K562 (cell line): ENCODE results near the gene DENND1A. TPM values are rescaled to one million over a fixed set of nuclear protein-coding genes. Genes with fewer than 3 reads are reported as not detected.

Experiments
- ARID4B ChIP-seq: sonication (generic); formaldehyde crosslinking; IDR thresholded peaks from 2 replicates; pipeline ENCODE4 v1.8.0; 2022; ENCODE audit warnings: mild to moderate bottlenecking, missing genetic modification reagents
- CBFB ChIP-seq: sonication (generic); formaldehyde crosslinking; IDR thresholded peaks from 2 replicates; pipeline ENCODE4 v1.4.0; 2020; ENCODE audit warnings: mild to moderate bottlenecking, missing genetic modification reagents
- E4F1 ChIP-seq: fragments of 250-450 bp; sonication (Bioruptor Pico); IDR thresholded peaks from 2 replicates; pipeline ENCODE4 v1.5.0; 2021; ENCODE audit warnings: mild to moderate bottlenecking, borderline replicate concordance
- ESRRA ChIP-seq: fragments of 450-650 bp; IDR thresholded peaks from 2 replicates; pipeline ENCODE4 v1.6.1; 2014; ENCODE audit warnings: low read depth, mild to moderate bottlenecking, moderate library complexity, borderline replicate concordance
- KAT8 ChIP-seq: fragments of 450-650 bp; IDR thresholded peaks from 2 replicates; pipeline ENCODE4 v1.6.1; 2016; ENCODE audit warnings: low read depth, mild to moderate bottlenecking
- NFRKB ChIP-seq: fragments of 450-650 bp; IDR thresholded peaks from 2 replicates; pipeline ENCODE4 v1.6.1; 2016; ENCODE audit warnings: low read depth
- POLR3A ChIP-seq: IDR thresholded peaks from 2 replicates; pipeline ENCODE4 v1.6.1; 2011; ENCODE audit warnings: borderline replicate concordance, mild to moderate bottlenecking, moderate library complexity; ENCODE audit not compliant: insufficient read length, insufficient read depth; ENCODE audit errors: extremely low read depth
- POLR3G ChIP-seq: IDR thresholded peaks from 2 replicates; pipeline ENCODE4 v1.6.1; 2011; ENCODE audit not compliant: insufficient read length, insufficient replicate concordance; ENCODE audit errors: extremely low read depth
- SIN3A ChIP-seq, 2 experiments: fragments of 150-350 bp in 1 of 2; IDR thresholded peaks; 2 replicates each; pipeline ENCODE4 v1.6.1; 2011 to 2016; ENCODE audit warnings: borderline replicate concordance in 2 of 2, low read depth in 2 of 2, low read length in 2 of 2, mild to moderate bottlenecking in 2 of 2, moderate library complexity in 2 of 2; ENCODE audit not compliant: control insufficient read depth in 1 of 2
- SMARCC2 ChIP-seq: fragments of 450-650 bp; IDR thresholded peaks from 2 replicates; pipeline ENCODE4 v1.6.1; 2017; ENCODE audit warnings: antibody characterized with exemption, moderate library complexity, mild to moderate bottlenecking, low read depth
- SNAPC5 ChIP-seq: fragments of 250-450 bp; sonication (Bioruptor Pico); IDR thresholded peaks from 2 replicates; pipeline ENCODE4 v1.8.0; 2021; ENCODE audit warnings: moderate library complexity, mild to moderate bottlenecking, inconsistent platforms
- TARDBP ChIP-seq: fragments of 450-650 bp; IDR thresholded peaks from 2 replicates; pipeline ENCODE4 v1.6.1; 2016
- ZBTB1 ChIP-seq: sonication (generic); formaldehyde crosslinking; IDR thresholded peaks from 2 replicates; pipeline ENCODE4 v1.8.1; 2023; ENCODE audit warnings: missing genetic modification reagents, low read depth, mild to moderate bottlenecking, borderline replicate concordance
- ZBTB17 ChIP-seq: fragments of 450-650 bp; formaldehyde crosslinking; IDR thresholded peaks from 2 replicates; pipeline ENCODE4 v1.4.0; 2020; ENCODE audit warnings: mild to moderate bottlenecking
- ZC3H11A ChIP-seq: IDR thresholded peaks from 2 replicates; pipeline ENCODE4 v1.6.1; 2012; ENCODE audit warnings: low read depth, low read length, improper control_type of control experiment
- ZNF253 ChIP-seq: fragments of 250-450 bp; sonication (Bioruptor Pico); conservative IDR thresholded peaks from 2 replicates; pipeline ENCODE4 v1.6.1; 2021; ENCODE audit warnings: mild to moderate bottlenecking
- ZNF589 ChIP-seq: fragments of 200-800 bp; sonication (Bioruptor generic); IDR thresholded peaks from 2 replicates; pipeline ENCODE4 v1.6.1; 2016; ENCODE audit warnings: low read depth, missing genetic modification characterization, missing compliant biosample characterization
- ZNF785 ChIP-seq: fragments of 250-450 bp; sonication (Bioruptor Pico); IDR thresholded peaks from 2 replicates; pipeline ENCODE4 v1.4.0; 2020; ENCODE audit warnings: mild to moderate bottlenecking
- ZZZ3 ChIP-seq: fragments of 450-650 bp; IDR thresholded peaks from 2 replicates; pipeline ENCODE4 v1.6.1; 2016; ENCODE audit warnings: antibody characterized with exemption, mild to moderate bottlenecking, moderate library complexity
- polyA plus RNA-seq, 8 experiments: library from polyadenylated mRNA; depleted of rRNA in 4 of 8; stranded (reverse) in 5 of 8; unstranded in 3 of 8; fragments of >200 nt; fragmentation: Nextera tagmentation in 2 of 8; fragmentation: Illumina TruSeq in 1 of 8; extraction: Ambion mirVana in 2 of 8; extraction: Trizol in 1 of 8; gene quantifications; 2 replicates each; pipeline versions ENCODE4 v1.2.1 to v1.2.3, GENCODE V29; 2011 to 2014; ENCODE audit warnings: inconsistent platforms in 1 of 8, missing spikeins in 1 of 8
- total RNA-seq, 7 experiments: library from RNA; depleted of rRNA in 6 of 7; stranded (reverse); fragments of >200 nt in 6 of 7; fragmentation: Illumina TruSeq in 2 of 7; extraction: Trizol in 2 of 7; gene quantifications; 2 replicates each; pipeline versions ENCODE4 v1.2.1 to v1.2.3, GENCODE V29; 2011 to 2021; ENCODE audit warnings: low replicate concordance in 1 of 7

DENND1A gene
- total and polyA plus RNA-seq, 9 of the 15 experiments (the other 6 are each of a cell fraction or from before 2014, with no cell fraction given): 7.6 to 29.5 (median 15.7) TPM

GRCh38 chr9:123338710-123339665 lies 590.9 kb downstream of the DENND1A start (continued):
- TF ChIP-seq E4F1 (CRISPR knock-in tag) (no peak), ZNF253 (CRISPR knock-in tag) (no peak), KAT8 (no peak), TARDBP (peak; percentile 13; the same call in 1 of the 2 replicates), ZC3H11A (no peak), ZBTB17 (CRISPR knock-in tag) (0 out of 2 replicates have a peak, but pooled peaks have one; percentile 20), SMARCC2 (peak; percentile 80), NFRKB (no peak), ZBTB1 (peak; percentile 83; the same call in 1 of the 2 replicates), SIN3A (IDR thresholded peaks at IDR 0.05; ENCODE audit: borderline replicate concordance in 2 of 2, control insufficient read depth in 1 of 2, low read depth in 2 of 2, low read length in 2 of 2) (no peak), ZNF785 (CRISPR knock-in tag) (no peak), POLR3A (no peak), POLR3G (no peak), ZNF589 (0 out of 2 replicates have a peak, but pooled peaks have one; percentile 9), SNAPC5 (CRISPR knock-in tag) (no peak), ARID4B (CRISPR knock-in tag) (no peak), ESRRA (peak; percentile 66; the same call in 1 of the 2 replicates), CBFB (CRISPR knock-in tag) (peak; percentile 44; the same call in 1 of the 2 replicates), ZZZ3 (no peak)
